T-helper 9 cell (primary cell): ENCODE results near the gene XPO5.
"Not testable (repeated sequence)": the region's sequence is repeated elsewhere in the genome, so short reads cannot be mapped to it uniquely, and the experiment has no call there.

ENCODE experiments used
- DNase-seq: peaks from one replicate; pipeline ENCODE4 v3.0.0-alpha.2; 2020

The XPO5 gene

DNA sequence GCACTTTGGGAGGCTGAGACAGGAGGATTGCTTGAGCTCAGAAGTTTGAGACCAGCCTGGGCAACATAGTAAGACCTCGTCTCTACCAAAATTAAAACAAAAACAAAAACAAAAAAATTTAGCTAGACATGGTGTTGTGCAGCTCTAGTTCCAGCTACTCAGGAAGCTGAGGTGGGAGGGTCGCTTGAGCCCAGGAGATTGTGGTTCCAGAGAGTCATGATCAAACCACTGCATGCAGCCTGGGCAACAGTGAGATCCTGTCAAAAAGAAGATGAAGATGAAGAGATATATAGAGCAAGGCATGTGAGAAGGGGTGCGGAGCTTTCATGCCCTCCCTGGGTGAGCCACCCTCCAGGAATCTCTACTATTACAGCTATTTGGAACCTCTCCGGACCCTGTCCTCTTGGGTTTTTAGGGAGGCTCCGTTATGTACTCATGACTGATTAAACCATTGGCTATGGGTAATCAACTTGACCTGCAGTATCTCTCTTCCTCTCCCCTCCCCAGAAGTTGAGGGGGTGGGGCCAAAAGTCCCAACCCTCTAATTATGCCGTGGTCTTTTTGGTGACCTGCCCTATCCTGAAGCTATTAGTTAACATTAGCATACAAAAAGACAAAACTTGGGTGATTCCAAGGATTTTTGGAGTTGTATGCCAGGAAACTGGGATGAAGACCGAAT lies 9.2 kb upstream of the XPO5 start:
- DNase-seq: no peak

- no peak for DNase-seq
These were observed 7.1 kb upstream of the XPO5 start for GRCh38 chr6:43582911-43583310.

DNA sequence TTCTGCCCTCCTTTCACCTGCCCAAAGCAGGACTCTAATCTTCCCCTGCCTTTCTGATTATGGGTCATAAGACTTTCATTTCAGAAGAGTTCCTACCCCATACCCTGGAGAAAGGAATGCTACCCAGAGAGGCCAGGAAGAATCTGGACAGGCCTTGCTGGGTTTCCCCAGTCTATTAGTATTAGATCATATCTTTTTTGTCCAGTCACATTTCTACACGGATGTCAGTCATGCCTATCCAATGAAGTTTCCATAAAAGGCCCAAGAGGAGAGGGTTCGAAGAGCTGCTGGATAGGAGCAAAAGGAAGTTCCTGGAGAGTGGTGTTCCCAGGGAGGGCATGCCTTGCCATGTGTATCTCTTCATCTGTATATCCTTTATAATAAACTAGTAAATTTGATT lies 3.3 kb upstream of the XPO5 start:
- DNase-seq: no peak

- no peak for DNase-seq
These were observed 2.9 kb upstream of the XPO5 start for GRCh38 chr6:43578748-43579147.

DNA sequence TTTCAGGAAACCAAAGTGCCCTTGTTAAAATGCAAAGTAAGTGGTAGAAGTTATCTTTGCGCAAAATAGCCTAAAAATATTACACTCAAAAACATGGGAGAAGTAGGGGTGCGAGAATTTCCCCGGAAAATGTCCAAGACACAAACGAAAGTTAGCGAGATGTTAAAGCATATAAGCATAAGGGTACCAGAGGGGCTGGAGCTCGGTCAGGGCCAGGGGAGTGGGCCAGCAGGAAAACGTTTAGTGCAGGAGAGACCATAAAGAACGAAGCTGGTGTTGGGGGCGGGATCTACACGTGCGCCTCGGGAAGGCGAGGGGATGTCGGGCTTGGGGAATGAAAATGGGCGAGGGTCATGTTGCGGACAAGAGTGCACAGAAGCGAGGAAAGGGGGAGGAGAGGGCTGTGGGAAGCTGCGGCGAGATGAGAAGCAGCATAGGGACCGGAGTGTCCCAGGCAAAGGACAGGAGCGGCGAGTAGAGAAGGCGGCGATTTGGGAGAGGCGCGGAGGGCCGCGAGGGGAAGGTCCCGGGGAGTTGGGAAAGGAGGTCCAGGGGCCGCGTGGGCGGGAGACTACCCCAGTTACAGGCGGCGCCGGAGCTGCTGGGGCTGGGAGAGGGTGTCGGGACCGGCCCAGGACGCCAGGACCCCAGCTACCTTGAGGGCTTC lies 600 bp downstream of the XPO5 start:
- DNase-seq: no peak

- DNase-seq: no peak
These were observed 3.8 kb downstream of the XPO5 start for GRCh38 chr6:43572015-43572414.

GRCh38 chr6:43570876-43571441 lies 4.9 kb downstream of the XPO5 start:
- DNase-seq: no peak

DNA sequence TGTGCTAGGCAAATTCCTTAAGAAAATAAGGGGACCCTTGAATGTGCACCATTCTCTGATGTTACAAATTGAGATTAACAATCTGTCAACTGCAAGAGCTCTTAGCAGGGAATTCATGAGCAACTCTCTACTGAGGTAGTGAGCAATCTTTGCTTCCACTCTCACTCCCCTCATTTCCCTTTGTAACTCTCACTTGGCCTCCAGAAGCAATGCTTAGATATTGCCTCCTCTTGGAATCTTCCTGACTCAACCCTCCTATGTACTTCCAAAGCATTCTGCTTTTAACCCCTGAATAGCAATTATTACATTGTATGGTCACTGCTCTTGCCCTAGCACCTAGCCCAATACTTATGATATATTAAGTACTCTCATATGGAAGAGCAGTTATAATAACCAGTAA lies 16.5 kb downstream of the XPO5 start:
- no peak for DNase-seq

GRCh38 chr6:43557620-43558019 lies 18.2 kb downstream of the XPO5 start:
- not testable (repeated sequence) for DNase-seq

- no peak for DNase-seq
These were observed 28.6 kb downstream of the XPO5 start for GRCh38 chr6:43547222-43547621.

DNA sequence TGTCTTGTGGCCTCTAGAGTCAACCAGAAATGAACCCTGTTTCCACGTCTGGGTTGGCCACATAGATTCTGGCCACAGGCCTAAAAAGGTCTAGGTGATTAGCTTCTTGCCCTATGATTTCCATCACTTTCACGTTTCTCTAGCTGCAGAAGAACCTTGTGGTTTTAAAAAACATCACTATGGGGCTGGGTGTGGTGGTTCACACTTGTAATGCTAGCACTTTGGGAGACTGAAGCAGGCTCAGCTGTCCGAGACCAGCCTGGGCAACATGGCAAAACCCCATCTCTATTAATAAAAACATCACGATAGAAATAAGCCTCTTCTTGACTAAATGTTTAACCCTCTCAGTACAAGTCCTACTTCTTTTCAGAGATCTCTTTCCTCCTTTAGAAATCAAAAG lies 31.4 kb downstream of the XPO5 start:
- no peak for DNase-seq

- no peak for DNase-seq
These were observed 33.9 kb downstream of the XPO5 start for GRCh38 chr6:43541774-43542471.

DNA sequence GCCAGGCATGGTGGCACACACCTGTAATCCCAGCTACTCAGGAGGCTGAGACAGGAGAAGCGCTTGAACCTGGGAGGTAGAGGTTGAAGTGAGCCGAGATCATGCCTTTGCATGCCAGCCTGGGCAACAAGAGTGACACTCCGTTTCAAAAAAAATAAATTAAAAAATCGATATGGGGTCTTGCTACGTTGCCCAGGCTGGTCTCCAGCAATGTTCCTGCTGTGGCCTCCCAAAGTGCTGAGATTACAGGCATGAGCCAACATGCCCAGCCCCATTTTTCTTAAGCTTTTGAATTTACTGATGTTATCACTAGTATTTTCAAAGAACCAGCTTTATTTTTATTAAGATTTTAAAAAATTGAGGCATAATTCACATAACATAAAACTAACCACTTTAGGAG lies 35.3 kb downstream of the XPO5 start:
- no peak for DNase-seq

DNA sequence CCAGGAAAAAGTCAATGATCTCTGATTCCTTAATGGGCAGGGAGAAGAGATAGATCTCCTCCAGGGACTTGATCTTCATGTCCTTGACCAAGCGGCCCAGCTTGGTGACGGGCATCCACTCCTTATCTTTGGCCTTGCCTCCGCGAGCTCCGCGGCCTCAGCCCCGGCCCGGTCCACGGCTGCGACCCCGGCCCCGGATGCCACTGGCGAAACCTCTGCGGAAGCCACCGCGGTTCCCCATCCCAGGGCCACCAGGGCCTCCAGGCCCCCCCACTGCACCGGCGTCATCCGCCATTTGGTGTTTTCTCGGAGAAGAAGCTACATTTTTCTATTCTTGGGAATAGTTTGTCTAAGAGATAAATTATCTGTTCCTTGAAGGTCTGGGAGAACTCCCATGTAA lies 36.4 kb downstream of the XPO5 start:
- not testable (repeated sequence) for DNase-seq

- not testable (repeated sequence) for DNase-seq
These were observed 36.9 kb downstream of the XPO5 start for GRCh38 chr6:43538986-43539385.

GRCh38 chr6:43532201-43532600 lies 43.6 kb downstream of the XPO5 start:
- DNase-seq: no peak

DNA sequence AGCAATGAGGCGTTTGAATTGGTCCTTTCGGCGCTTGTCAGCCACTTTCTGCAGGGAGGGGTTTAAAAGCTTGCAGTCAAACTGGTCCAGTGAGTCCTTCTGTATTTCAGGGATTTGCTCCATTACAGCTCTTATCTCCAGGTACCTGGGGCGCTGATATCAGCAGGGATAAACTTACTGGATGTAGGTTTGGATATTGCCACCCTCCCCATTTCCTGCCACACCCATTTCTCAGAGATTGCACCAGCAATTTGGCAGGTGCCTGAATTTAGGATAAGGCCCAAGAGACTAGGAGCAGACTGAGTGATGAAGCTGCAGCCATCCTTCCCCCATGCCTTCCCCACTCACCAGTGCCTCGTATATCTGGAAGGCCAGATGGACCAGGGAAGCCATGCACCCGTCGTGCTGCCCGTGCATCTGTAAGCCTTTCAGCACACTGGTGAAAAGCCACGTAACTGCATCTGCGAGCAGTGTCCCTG lies 51.3 kb downstream of the XPO5 start:
- DNase-seq: no peak

DNA sequence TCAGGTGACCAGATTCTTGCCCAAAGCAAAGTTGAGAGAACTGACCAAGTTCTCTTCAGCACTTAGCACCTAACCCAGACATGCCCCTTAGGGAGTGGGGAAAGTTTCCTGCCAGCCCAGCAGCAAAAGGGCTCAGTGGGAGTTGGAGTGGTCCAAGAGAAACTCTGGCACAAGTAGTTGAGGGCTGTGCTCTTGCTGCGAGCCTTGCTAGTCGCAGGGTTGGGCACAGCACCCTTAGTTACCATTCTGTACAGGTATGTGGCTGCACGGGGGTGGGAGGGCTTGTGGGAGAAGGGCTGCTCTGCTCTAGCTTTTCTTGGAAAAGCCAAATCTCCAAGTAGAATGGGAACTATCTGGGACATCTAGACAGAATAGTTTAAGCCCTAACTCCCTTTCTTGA lies 52.6 kb downstream of the XPO5 start:
- DNase-seq: no peak

GRCh38 chr6:43522547-43523261 lies 53.1 kb downstream of the XPO5 start:
- DNase-seq: no peak

- DNase-seq: no peak
These were observed 54.0 kb downstream of the XPO5 start for GRCh38 chr6:43521836-43522235.

GRCh38 chr6:43520097-43520496 lies 55.7 kb downstream of the XPO5 start:
- DNase-seq: no peak

- DNase-seq: no peak
These were observed 58.1 kb downstream of the XPO5 start for GRCh38 chr6:43517505-43518357.
